HG02943 (cell line): Measurements from ENCODE around the gene HSD17B2.
"Not testable (repeated sequence)": the region's sequence is repeated elsewhere in the genome, so short reads cannot be mapped to it uniquely, and the experiment has no call there.

ENCODE experiments used
- ATAC-seq: cut with Tn5 transposase; IDR thresholded peaks from one replicate; pipeline ENCODE4 v1.9.1; 2021; ENCODE audit warnings: mild to moderate bottlenecking, low read depth, moderate library complexity; ENCODE audit not compliant: unreplicated experiment

HSD17B2 gene

DNA sequence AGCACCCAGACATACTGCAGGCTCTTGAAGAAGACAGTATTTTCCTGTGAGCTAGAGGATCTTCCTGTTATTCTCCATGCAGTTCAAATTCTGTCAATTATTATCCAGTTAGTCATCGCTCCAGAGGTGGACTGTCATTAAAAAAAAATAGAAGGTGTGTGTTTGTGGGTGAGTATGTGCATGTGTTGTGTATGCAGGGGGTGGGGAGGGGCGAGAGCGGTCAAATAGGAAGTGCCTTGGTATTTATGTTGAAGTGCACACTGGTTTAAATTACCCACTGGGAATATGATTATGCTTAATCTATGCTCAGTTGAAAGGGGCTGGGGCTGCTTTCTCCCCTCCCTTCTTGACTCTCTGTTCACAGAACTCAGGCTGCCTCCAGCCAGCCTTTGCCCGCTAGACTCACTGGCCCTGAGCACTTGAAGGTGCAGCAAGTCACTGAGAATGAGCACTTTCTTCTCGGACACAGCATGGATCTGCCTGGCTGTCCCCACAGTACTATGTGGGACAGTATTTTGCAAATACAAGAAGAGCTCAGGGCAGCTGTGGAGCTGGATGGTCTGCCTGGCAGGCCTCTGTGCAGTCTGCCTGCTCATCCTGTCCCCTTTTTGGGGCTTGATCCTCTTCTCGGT lies at the start of gene HSD17B2:
Gene HSD17B2 (plus strand): TSS at position 273 of the 632 bp plus-strand sequence. CDS start 172 bp downstream, at position 445.
- no peak for ATAC-seq

- ATAC-seq, result no peak
Observed at GRCh38 chr16:81987121-81987520, 47.9 kb upstream of the HSD17B2 start.

- no peak for ATAC-seq
Observed at GRCh38 chr16:81987706-81988105, 47.3 kb upstream of the HSD17B2 start.

GRCh38 chr16:81992859-81993258 lies 42.2 kb upstream of the HSD17B2 start:
- no peak for ATAC-seq

DNA sequence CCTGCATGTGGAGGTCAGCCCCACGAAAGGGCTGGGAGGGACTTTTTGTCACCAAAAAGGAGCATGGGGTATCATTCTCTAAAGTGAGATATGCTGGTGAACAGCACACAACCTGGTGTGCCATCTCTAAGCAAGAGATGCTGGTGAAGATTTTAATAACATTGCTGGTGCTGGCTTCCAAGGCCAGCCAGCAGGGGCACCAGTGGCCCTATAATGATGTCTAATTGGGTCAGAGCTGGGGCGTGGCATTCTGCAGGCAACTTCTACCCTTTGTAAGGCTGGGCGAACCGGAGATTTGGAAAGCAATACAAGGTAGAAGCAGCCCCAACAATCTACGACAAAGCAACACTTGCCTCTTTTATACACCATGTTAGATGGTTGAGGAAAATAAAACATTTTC lies 40.6 kb upstream of the HSD17B2 start:
- no peak for ATAC-seq

GRCh38 chr16:81995651-81996050 lies 39.4 kb upstream of the HSD17B2 start:
- ATAC-seq, result no peak

DNA sequence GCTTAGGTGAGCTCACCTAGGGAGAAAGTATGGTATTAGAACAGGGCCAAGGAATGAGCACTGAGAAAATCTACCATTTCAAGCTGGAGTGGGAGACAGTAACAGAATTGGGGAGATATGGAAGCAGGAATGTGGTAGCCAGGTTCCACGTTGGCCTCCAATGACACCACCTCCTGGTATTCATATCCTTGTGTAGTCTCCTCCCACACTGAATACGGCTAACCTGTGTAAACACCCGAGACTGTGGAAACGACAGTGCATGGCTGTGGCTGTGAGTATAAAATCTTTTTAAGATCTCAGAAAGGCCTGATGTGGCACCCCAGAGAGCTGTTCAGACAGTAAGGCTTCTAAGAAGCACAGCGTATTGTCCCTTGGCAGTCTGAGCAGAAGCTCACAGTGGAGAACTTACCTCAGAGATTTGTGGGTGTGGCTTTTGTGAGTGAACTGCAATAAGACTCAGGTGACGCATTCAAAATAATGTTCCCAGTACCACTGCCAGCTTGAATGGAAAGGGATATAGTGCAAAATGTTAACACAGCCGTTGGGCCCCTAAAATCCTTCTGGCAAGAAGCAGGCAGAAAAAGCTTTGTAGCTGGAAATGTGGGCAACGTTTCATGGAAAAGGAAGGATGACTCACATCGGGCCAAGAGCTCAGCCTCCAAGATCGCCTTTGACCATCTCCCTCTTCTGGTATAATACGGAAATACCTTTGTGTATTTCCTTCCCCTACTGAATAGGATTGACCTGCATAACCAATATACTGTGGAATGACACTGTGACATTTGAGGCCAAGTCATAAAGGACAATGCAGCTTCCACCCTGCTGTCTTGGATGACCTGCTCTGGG lies 38.2 kb upstream of the HSD17B2 start:
- ATAC-seq, result no peak

DNA sequence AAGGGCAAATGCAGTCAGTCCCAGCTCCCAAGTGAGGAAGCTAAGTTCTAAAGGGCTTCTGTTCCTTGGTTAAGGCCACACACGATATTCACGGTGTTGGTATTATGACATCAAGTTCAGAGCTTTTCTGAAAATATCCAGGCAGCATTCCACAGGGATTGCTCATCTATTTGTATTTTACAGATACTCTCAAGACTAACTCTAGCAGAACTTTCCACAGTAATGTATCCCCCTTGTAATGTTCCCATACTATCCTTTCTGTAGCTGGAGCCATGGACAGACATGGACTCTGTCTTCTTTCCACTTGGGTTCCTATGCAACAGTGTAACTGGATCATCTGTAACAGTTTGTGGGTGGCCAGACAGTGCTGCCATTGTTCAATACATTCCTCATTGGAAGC lies 37.3 kb upstream of the HSD17B2 start:
- no peak for ATAC-seq

- no peak for ATAC-seq
Observed at GRCh38 chr16:82002831-82003230, 32.2 kb upstream of the HSD17B2 start.

GRCh38 chr16:82004601-82005000 lies 30.5 kb upstream of the HSD17B2 start:
- no peak for ATAC-seq

DNA sequence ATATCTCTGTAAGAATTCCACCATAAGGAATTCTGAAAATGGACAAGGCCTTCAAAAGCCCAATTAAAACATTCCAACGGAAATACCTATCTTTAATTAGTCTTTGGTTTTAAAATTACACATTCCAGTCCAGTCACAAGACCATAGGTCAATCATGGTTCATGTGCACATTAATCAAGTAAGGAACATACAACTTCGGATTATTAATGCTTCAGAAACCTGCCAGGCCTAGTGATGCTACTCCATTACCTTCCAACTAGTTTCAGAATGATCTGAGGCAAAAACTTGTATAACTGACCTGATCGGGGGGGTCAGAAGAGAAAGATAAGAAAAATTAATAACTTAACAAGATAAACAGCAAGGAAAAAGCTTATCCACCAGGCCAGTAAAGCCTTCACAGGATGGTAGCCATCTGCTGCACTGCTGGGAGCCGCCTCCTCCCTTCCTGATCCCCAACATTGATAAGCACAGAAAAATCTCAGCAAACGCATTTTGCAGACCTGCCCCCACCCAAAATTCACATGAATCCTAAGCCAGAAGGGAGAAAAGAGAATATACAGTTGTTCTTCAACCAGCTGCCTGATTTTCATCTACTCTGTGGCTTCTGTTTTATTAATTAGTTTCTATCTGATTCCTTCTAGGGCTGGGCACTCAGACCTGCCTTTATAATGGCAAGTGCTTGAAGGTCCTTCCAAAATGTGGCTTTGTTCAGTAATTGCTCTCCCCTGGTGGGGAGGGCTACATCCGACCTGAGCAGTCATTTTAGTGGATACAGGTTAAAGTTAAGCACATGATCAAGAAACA lies 29.8 kb upstream of the HSD17B2 start:
- no peak for ATAC-seq

DNA sequence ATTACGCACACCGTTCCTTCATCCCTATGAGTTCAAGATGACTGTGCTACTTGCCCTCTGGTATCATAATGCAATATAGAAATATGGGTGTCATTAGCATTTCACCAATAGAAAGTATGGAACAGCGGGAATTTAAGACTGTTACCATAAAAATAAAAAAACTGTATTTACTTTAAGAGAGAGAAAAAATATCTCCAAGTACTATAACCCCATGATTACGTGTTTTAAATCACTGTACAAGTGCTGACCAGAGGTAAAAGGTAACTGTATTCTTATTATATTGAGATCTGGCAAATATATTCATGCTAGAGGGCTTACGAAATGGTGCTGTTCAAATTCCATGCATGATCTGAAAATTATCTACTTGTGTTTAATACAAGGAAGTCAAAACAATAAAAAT lies 29.0 kb upstream of the HSD17B2 start:
- no peak for ATAC-seq

DNA sequence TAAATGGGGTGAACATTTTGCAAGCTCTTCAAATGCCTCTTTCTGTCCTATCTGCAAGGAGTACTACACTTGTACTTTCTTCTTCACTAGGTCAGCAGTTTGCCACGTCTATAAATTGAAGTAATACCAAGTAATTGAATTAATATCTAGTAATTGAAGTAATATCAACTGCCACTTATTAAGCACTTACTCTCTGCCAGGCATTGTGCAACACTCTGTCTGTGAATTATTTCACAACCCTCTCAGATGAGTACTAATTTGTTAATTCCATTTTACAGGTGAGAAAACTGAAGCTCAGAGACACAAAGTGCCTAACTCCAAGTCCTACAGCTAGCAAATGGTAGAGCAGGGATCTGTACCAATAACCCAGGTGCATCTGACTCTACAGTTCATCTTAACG lies 27.9 kb upstream of the HSD17B2 start:
- no peak for ATAC-seq

DNA sequence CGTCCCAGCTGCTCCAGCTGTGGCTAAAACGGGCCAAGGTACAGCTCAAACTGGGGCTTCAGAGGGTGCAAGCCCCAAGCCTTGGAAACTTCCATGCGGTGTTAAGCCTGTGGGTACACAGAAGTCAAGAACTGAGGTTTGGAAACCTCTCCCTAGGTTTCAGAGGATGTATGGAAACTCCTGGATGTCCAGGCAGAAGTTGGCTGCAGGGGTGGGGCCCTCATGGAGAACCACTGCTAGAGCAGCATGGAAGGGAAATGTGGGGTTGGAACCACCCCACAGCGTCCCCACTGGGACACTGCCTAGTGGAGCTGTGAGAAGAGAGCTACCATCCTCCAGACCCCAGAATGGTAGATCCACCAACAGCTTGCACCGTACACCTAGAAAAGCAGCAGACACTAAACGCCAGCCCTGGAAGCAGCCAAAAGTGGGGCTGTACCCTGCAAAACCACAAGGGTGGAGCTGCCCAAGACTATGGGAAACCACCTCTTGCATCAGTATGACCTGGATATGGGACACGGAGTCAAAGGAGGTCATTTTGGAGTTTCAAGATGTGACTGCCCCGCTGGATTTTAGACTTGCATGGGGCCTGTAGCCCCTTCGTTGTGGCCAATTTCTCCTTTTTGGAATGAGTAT lies 26.0 kb upstream of the HSD17B2 start:
- ATAC-seq, result no peak

DNA sequence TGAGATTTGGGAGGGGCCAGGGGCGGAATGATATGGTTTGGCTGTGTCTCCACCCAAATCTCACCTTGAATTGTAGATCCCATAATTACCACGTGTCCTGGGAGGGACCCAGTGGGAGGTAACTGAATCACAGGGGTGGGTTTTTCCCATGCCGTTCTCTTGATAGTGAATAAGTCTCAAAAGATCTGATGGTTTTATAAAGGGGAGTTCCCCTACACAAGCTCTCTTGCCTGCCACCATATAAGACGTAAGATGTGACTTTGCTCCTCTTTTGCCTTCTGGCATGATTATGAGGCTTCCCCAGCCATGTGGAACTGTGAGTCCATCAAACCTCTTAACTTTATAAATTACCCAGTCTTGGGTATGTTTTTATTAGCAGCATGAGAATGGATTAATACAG lies 25.3 kb upstream of the HSD17B2 start:
- not testable (repeated sequence) for ATAC-seq

- no peak for ATAC-seq
Observed at GRCh38 chr16:82010649-82011048, 24.4 kb upstream of the HSD17B2 start.

DNA sequence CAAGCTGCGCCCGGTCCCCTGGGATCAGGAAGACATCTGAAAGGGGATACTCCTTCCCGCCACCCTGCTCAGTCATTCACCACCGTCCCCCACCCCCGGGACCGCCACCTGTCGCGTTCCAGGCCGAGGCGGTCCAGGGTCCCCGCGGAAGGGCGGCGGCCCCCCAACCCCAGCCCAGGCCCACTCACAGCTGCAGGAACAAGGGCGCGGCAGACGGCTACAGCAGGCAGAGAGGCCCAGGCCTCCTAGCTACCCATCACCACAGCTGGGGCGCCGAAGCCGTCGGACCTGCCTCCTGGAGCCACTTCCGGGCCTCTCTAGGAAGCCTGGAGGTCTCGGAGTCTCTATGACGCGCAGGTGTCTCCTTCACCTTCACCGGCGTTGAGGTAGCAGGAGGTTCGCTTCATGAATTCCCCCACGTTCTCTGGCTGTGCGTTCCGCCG lies 23.8 kb upstream of the HSD17B2 start, which contains the start of gene SDR42E1:
Gene SDR42E1 (minus strand): TSS at position 272 of the 443 bp plus-strand sequence. CDS start 10,612 bp downstream, outside the sequence.
- peak; percentile 96 for ATAC-seq

GRCh38 chr16:82013139-82013538 lies 21.9 kb upstream of the HSD17B2 start:
- no peak for ATAC-seq

GRCh38 chr16:82016263-82016662 lies 18.8 kb upstream of the HSD17B2 start:
- ATAC-seq, result no peak

DNA sequence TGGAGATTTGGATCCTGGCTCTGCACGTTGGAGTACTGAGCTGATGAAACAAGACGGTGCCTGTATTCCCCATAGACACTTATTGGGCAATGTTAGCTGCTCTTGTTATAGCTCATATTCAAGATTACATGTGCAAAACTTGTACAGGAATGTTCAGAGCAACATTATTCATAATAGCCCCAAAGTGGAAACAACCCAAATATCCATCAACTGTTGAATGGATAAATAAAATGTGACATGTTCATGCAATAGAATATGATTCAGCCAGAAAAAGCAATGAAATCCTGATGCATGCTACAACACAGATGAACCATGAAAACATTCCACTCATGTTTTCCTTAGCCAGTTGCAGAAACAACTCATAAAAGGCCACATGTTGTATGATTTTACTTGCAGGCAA lies 18.1 kb upstream of the HSD17B2 start:
- ATAC-seq, result no peak
